GM18951 (cell line): Measurements from ENCODE around the gene TTK.
"Not testable (repeated sequence)": the region's sequence is repeated elsewhere in the genome, so short reads cannot be mapped to it uniquely, and the experiment has no call there.

Experiments
- POLR2A ChIP-seq: IDR thresholded peaks from 4 replicates; pipeline ENCODE4 v1.6.1; 2011; ENCODE audit warnings: mild to moderate bottlenecking; ENCODE audit not compliant: insufficient read length, insufficient read depth; ENCODE audit errors: extremely low read depth
- in situ Hi-C: fragments of 300-500 bp; cut with MboI; formaldehyde crosslinking; loops from one replicate; pipeline ENCODE4 v1.12.0; 2022; ENCODE audit warnings: low sequenced_read_pairs, mixed read lengths, inconsistent platforms; ENCODE audit not compliant: unreplicated experiment

Gene TTK

GRCh38 chr6:80005406-80005805, 957 bp downstream of the TTK start:
- in situ Hi-C loops, result no loop called here
- TF ChIP-seq POLR2A, result no peak

GRCh38 chr6:80006541-80006940, 2.1 kb downstream of the TTK start:
- TF ChIP-seq POLR2A, result no peak
- in situ Hi-C loops, result no loop called here

- in situ Hi-C loops, result no loop called here
- TF ChIP-seq POLR2A, result no peak
These were observed 5.1 kb downstream of the TTK start for GRCh38 chr6:80009531-80009930.

- no peak for TF ChIP-seq POLR2A
- in situ Hi-C loops, result no loop called here
These were observed 5.8 kb downstream of the TTK start for GRCh38 chr6:80010288-80010687.

- in situ Hi-C loops, result no loop called here
- no peak for TF ChIP-seq POLR2A
These were observed 11.5 kb downstream of the TTK start for GRCh38 chr6:80015839-80016435.

- no peak for TF ChIP-seq POLR2A
- in situ Hi-C loops, result no loop called here
These were observed 16.1 kb downstream of the TTK start for GRCh38 chr6:80020381-80021120.

- in situ Hi-C loops, result no loop called here
- TF ChIP-seq POLR2A, result no peak
These were observed 16.7 kb downstream of the TTK start for GRCh38 chr6:80021131-80021530.

GRCh38 chr6:80021591-80021990, 17.1 kb downstream of the TTK start:
- in situ Hi-C loops, result no loop called here
- TF ChIP-seq POLR2A, result no peak

- no peak for TF ChIP-seq POLR2A
- in situ Hi-C loops, result no loop called here
These were observed 18.4 kb downstream of the TTK start for GRCh38 chr6:80022803-80023202.

- TF ChIP-seq POLR2A, result no peak
- in situ Hi-C loops, result no loop called here
These were observed 24.1 kb downstream of the TTK start for GRCh38 chr6:80028589-80028988.

GRCh38 chr6:80029470-80029869, 25.0 kb downstream of the TTK start:
- in situ Hi-C loops, result no loop called here
- no peak for TF ChIP-seq POLR2A

- in situ Hi-C loops, result not testable (repeated sequence)
These were observed 43.8 kb downstream of the TTK start for GRCh38 chr6:80048220-80048619.

- in situ Hi-C loops, result no loop called here
- no peak for TF ChIP-seq POLR2A
These were observed 56.3 kb downstream of the TTK start for GRCh38 chr6:80060774-80061173.

- in situ Hi-C loops, result not testable (repeated sequence)
These were observed 63.7 kb downstream of the TTK start for GRCh38 chr6:80068146-80068545.

GRCh38 chr6:80070431-80070830, 66.0 kb downstream of the TTK start:
- in situ Hi-C loops, result not testable (repeated sequence)
